Measurements from ENCODE around the gene ZSWIM1. TPM values are rescaled to one million over a fixed set of nuclear protein-coding genes. Genes with fewer than 3 reads are reported as not detected.
A peak's percentile ranks its signal among the peaks of the same experiment; 100 is the strongest.

The ZSWIM1 gene
- total and polyA plus RNA-seq, 12 donors = 3.8 to 12.0 (median 9.8) TPM

DNA sequence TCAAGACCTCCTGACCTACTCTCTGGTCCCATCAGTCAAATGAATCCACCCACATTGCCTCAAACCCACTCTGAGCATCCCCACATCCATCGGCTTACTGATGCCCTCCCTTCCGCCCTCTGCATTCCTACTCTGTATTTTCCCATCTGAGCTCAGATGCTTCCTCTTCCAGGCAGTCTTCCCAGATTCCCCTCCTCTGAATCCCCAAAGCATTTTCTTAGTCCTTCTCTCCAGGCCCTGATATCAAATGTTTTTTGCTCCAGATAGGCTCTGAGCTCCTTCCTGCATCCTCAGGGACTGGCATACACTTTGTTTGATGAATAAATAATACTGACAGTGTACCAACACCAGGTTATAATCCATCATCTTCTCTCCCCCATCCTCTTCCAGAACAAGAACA is 27.1 kb downstream of the ZSWIM1 start:
- H3K9me3 ChIP-seq = no peaks in the 10 kb centered on the region
- intact Hi-C loops (cut with DNase I) = no loop called here

DNA sequence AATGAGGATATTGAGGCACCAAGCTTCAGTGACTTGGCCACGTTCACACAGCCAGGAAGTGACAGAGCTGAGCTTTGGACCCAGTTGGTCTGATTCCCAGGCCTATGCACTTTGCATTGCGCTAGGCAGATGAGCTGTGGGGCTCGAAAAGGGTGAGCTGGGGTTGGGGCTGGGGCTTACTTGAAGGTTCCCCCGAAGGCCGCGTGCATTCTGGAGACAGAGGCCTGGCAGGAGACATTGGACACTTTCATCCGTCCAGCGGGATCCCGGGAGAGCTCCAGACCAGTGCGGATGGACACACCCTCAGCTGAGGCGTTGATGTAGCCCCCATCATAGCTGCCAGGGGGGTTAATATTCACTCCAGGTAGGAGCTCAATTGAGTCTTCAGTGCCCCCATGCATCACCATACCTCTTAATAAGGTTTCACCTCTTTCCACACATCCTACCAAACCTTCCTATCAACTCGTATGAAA is 28.3 kb downstream of the ZSWIM1 start:
- H3K27me3 ChIP-seq = peaks cover 0 to 11% (median 0%) of the 10 kb centered on the region in 7 donors
- TF ChIP-seq, protein P1, sequence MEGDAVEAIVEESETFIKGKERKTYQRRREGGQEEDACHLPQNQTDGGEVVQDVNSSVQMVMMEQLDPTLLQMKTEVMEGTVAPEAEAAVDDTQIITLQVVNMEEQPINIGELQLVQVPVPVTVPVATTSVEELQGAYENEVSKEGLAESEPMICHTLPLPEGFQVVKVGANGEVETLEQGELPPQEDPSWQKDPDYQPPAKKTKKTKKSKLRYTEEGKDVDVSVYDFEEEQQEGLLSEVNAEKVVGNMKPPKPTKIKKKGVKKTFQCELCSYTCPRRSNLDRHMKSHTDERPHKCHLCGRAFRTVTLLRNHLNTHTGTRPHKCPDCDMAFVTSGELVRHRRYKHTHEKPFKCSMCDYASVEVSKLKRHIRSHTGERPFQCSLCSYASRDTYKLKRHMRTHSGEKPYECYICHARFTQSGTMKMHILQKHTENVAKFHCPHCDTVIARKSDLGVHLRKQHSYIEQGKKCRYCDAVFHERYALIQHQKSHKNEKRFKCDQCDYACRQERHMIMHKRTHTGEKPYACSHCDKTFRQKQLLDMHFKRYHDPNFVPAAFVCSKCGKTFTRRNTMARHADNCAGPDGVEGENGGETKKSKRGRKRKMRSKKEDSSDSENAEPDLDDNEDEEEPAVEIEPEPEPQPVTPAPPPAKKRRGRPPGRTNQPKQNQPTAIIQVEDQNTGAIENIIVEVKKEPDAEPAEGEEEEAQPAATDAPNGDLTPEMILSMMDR (IDR thresholded peaks at IDR 0.05) = no peak
- ATAC-seq (no peak), DNase-seq (no peak)
- WGBS, 2 donors = 90 to 91% methylated on average over 12 of the region's 12 CpGs
- H3K4me1 ChIP-seq = peaks cover 6 to 49% (median 27%) of the 10 kb centered on the region in 9 donors
- H3K4me3 ChIP-seq = peak overlapping the region in 1 of 10 donors; percentile 59
- H3K27ac ChIP-seq = peak overlapping the region in 2 of 10 donors; percentile 83 to 84
- intact Hi-C loops (cut with DNase I) = no loop called here
- no peaks in the 10 kb centered on the region for H3K9me3 ChIP-seq
- peaks cover 0 to 53% (median 0%) of the 10 kb centered on the region in 9 donors for H3K36me3 ChIP-seq

More for the DNA sequence above, 27.1 kb downstream of the ZSWIM1 start:
- Histone ChIP-seq H3K36me3 (peaks cover 0 to 66% (median 0%) of the 10 kb centered on the region in 9 donors), H3K27me3 (peaks cover 0 to 11% (median 0%) of the 10 kb centered on the region in 7 donors), H3K27ac (no peak overlapping the region), H3K4me1 (peaks cover 6 to 36% (median 27%) of the 10 kb centered on the region in 9 donors), H3K4me3 (no peak overlapping the region)
- WGBS, 2 donors = 95 to 97% methylated on average over 2 of the region's 2 CpGs
- DNase-seq (no peak), ATAC-seq (no peak)
- TF ChIP-seq, protein P1 (IDR thresholded peaks at IDR 0.05) = no peak

DNA sequence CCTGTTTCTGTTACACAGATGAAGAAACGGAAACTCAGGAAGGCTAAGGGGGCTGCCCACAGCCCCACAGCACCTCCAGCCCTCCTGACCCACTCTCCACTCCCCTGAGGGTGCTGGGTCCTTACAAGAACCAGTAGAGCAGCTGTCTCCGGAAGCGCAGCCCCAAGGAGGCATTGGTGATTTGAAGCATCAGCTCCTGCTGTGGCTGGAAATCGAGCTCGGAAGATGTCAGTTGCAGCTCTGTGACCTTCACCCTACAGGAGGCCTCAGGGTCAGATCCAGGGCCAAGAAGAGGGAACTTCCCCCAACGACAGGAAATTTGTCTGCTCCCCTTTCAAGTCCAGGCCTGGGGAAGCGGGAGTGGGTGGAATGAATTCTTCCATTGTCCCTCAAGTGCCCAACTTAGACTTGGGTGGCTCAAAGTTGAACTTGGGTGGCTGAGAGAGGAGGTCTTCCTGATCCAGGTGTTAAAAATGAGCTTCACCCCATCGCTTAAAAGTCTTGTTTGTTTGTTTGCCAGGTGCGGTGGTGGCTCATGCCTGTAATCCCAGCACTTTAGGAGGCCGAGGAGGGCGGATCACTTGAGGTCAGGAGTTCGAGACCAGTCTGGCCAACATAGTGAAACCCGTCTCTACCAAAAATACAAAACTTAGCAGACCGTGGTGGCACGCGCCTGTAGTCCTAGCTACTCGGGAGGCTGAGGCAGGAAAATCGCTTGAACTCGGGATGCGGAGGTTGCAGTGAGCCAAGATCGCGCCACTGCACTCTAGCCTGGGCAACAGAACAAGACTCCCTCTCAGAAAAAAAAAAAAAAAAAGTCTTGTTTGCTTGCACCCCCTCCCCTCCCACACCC is 29.0 kb downstream of the ZSWIM1 start:
- ATAC-seq = no peak
- peaks cover 6 to 55% (median 27%) of the 10 kb centered on the region in 9 donors for H3K4me1 ChIP-seq
- 77 to 82% methylated on average over 22 of the region's 22 CpGs for WGBS, 2 donors
- TF ChIP-seq, protein P1 (IDR thresholded peaks at IDR 0.05) = no peak
- peak overlapping the region in 7 of 10 donors; percentile 15 to 84 (median 50) for H3K27ac ChIP-seq
- no peak for DNase-seq
- H3K4me3 ChIP-seq = peak overlapping the region in 8 of 10 donors; percentile 46 to 64 (median 60)
- H3K9me3 ChIP-seq = no peaks in the 10 kb centered on the region
- intact Hi-C loops (cut with DNase I) = loop anchor here in 2 of 10 donors (2.0 kb wide), 2 partner anchors 19 to 25 kb away; partner anchors contain the start of genes PCIF1 (in 2 of the 2), CTSA (in 1 of the 2) and NEURL2 (in 1 of the 2)
- peaks cover 0 to 46% (median 0%) of the 10 kb centered on the region in 9 donors for H3K36me3 ChIP-seq
- H3K27me3 ChIP-seq = peaks cover 0 to 11% (median 0%) of the 10 kb centered on the region in 7 donors
